Endothelial cell of umbilical vein (primary cell): ENCODE data around the gene TBC1D9.

Experiments
- FOS ChIP-seq: IDR thresholded peaks from 2 replicates; pipeline ENCODE4 v1.6.1; 2011; ENCODE audit warnings: mild to moderate bottlenecking, low read length, moderate library complexity, borderline replicate concordance; ENCODE audit not compliant: insufficient read depth
- POLR2A ChIP-seq: IDR thresholded peaks from 2 replicates; pipeline ENCODE4 v1.6.1; 2012; ENCODE audit warnings: low read depth, mild to moderate bottlenecking, control low read depth, low read length

- no peak for TF ChIP-seq POLR2A
- TF ChIP-seq FOS = no peak
Measured at GRCh38 chr4:140762202-140762601, 6.0 kb upstream of the TBC1D9 start.
